HEK293 (cell line): ENCODE results near the gene HSBP1.

Experiments used
- CTCF ChIA-PET: fragments of 350-600 bp; formaldehyde crosslinking; extraction: SDS; loops from one replicate; lab custom pipeline; 2021; ENCODE audit warnings: antibody characterized with exemption; lab: Yijun Ruan, JAX
- POLR2A ChIA-PET: fragments of 300-600 bp; formaldehyde crosslinking; extraction: SDS; loops from one replicate; lab custom pipeline; 2020; ENCODE audit warnings: antibody characterized with exemption, inconsistent platforms; lab: Yijun Ruan, JAX
- H3K27ac ChIP-seq: fragments of 200-500 bp; sonication (Bioruptor generic); 2 replicates; pipeline ENCODE4 v1.5.1; 2014; ENCODE audit warnings: low read depth, low read length, control low read depth, inconsistent platforms; ENCODE audit errors: extremely low read depth
- H3K36me3 ChIP-seq, 2 experiments: fragments of 200-500 bp in 1 of 2; sonication (Bioruptor generic) in 1 of 2; 1 replicate in 1 of 2; 2 replicates in 1 of 2; pipeline ENCODE4 v1.5.1; 2014 to 2017; ENCODE audit warnings: inconsistent platforms in 2 of 2, low read length in 2 of 2; ENCODE audit not compliant: control insufficient read depth in 2 of 2, insufficient read depth in 1 of 2
- H3K4me1 ChIP-seq: fragments of 200-500 bp; sonication (Bioruptor generic); 2 replicates; pipeline ENCODE4 v1.5.1; 2014; ENCODE audit warnings: mild to moderate bottlenecking, low read length, inconsistent platforms; ENCODE audit not compliant: control insufficient read depth, insufficient read depth
- H3K4me3 ChIP-seq: 2 replicates; pipeline ENCODE4 v1.5.1; 2011; ENCODE audit warnings: low read depth, mild to moderate bottlenecking, control low read depth, low read length, moderate library complexity
- H3K9me3 ChIP-seq: fragments of 200-500 bp; sonication (Bioruptor generic); 2 replicates; pipeline ENCODE4 v1.5.1; 2014; ENCODE audit warnings: low read depth, low read length, inconsistent platforms; ENCODE audit not compliant: control insufficient read depth, insufficient read depth
- TCF7L2 ChIP-seq: IDR thresholded peaks from 2 replicates; pipeline ENCODE4 v1.6.1; 2011; ENCODE audit warnings: low read depth, mild to moderate bottlenecking, inconsistent platforms, low read length, moderate library complexity, borderline replicate concordance
- ZBTB20 ChIP-seq: fragments of 450-650 bp; formaldehyde crosslinking; IDR thresholded peaks from 2 replicates; pipeline ENCODE4 v1.5.1; 2016; ENCODE audit warnings: missing biosample characterization, missing genetic modification characterization
- ZFP3 ChIP-seq: fragments of 450-650 bp; formaldehyde crosslinking; IDR thresholded peaks from 2 replicates; pipeline ENCODE4 v1.5.1; 2016; ENCODE audit warnings: low read depth, missing biosample characterization, missing genetic modification characterization
- ZNF140 ChIP-seq: fragments of 450-650 bp; formaldehyde crosslinking; IDR thresholded peaks from 2 replicates; pipeline ENCODE4 v1.5.1; 2016; ENCODE audit warnings: missing biosample characterization, missing genetic modification characterization
- ZNF157 ChIP-seq: fragments of 450-650 bp; formaldehyde crosslinking; IDR thresholded peaks from 2 replicates; pipeline ENCODE4 v1.5.1; 2016; ENCODE audit warnings: missing biosample characterization, missing genetic modification characterization
- ZNF202 ChIP-seq: fragments of 450-650 bp; formaldehyde crosslinking; IDR thresholded peaks from 2 replicates; pipeline ENCODE4 v1.5.1; 2016; ENCODE audit warnings: missing biosample characterization, missing genetic modification characterization, borderline replicate concordance
- ZNF624 ChIP-seq: fragments of 450-650 bp; formaldehyde crosslinking; IDR thresholded peaks from 2 replicates; pipeline ENCODE4 v1.5.1; 2017; ENCODE audit warnings: missing biosample characterization, missing genetic modification characterization
- ZNF76 ChIP-seq: fragments of 450-650 bp; formaldehyde crosslinking; IDR thresholded peaks from 2 replicates; pipeline ENCODE4; 2016; ENCODE audit warnings: low read depth, missing biosample characterization, missing genetic modification characterization, borderline replicate concordance
- ZNF768 ChIP-seq: fragments of 450-650 bp; formaldehyde crosslinking; IDR thresholded peaks from 2 replicates; pipeline ENCODE4 v1.5.1; 2018; ENCODE audit warnings: missing biosample characterization, mild to moderate bottlenecking, missing genetic modification characterization
- ZNF776 ChIP-seq: fragments of 450-650 bp; formaldehyde crosslinking; IDR thresholded peaks from 2 replicates; pipeline ENCODE4 v1.5.0; 2017; ENCODE audit warnings: missing biosample characterization, missing genetic modification characterization, borderline replicate concordance
- ZNF791 ChIP-seq: fragments of 450-650 bp; formaldehyde crosslinking; IDR thresholded peaks from 2 replicates; pipeline ENCODE4 v1.5.1; 2016; ENCODE audit warnings: missing biosample characterization, missing genetic modification characterization
- ZNF792 ChIP-seq: fragments of 450-650 bp; formaldehyde crosslinking; IDR thresholded peaks from 2 replicates; pipeline ENCODE4 v1.5.1; 2016; ENCODE audit warnings: missing biosample characterization, missing genetic modification characterization
- ZSCAN23 ChIP-seq: fragments of 450-650 bp; formaldehyde crosslinking; IDR thresholded peaks from 2 replicates; pipeline ENCODE4 v1.5.1; 2016; ENCODE audit warnings: missing biosample characterization, missing genetic modification characterization
- TF ChIP-seq, protein P1 (sequence below): fragments of 450-650 bp; IDR thresholded peaks from 2 replicates; pipeline ENCODE4 v1.5.1; 2018; ENCODE audit warnings: missing biosample characterization, missing genetic modification characterization
- TF ChIP-seq, protein P2 (sequence below): fragments of 450-650 bp; formaldehyde crosslinking; IDR thresholded peaks from 2 replicates; pipeline ENCODE4 v1.5.1; 2016; ENCODE audit warnings: missing biosample characterization, missing genetic modification characterization
- TF ChIP-seq, protein P3 (sequence below): fragments of 450-650 bp; formaldehyde crosslinking; IDR thresholded peaks from 2 replicates; pipeline ENCODE4 v1.5.1; 2016; ENCODE audit warnings: missing biosample characterization, missing genetic modification characterization
- TF ChIP-seq, protein P4 (sequence below): fragments of 450-650 bp; formaldehyde crosslinking; IDR thresholded peaks from 2 replicates; pipeline ENCODE4 v1.5.1; 2016; ENCODE audit warnings: missing biosample characterization, missing genetic modification characterization
- TF ChIP-seq, protein P5 (sequence below): fragments of 450-650 bp; formaldehyde crosslinking; IDR thresholded peaks from 2 replicates; pipeline ENCODE4 v1.5.1; 2016; ENCODE audit warnings: missing biosample characterization, missing genetic modification characterization, borderline replicate concordance
- TF ChIP-seq, protein P6 (sequence below): fragments of 450-650 bp; formaldehyde crosslinking; IDR thresholded peaks from 2 replicates; pipeline ENCODE4 v1.5.1; 2017; ENCODE audit warnings: missing biosample characterization, mild to moderate bottlenecking, missing genetic modification characterization, moderate library complexity

HSBP1 gene

DNA sequence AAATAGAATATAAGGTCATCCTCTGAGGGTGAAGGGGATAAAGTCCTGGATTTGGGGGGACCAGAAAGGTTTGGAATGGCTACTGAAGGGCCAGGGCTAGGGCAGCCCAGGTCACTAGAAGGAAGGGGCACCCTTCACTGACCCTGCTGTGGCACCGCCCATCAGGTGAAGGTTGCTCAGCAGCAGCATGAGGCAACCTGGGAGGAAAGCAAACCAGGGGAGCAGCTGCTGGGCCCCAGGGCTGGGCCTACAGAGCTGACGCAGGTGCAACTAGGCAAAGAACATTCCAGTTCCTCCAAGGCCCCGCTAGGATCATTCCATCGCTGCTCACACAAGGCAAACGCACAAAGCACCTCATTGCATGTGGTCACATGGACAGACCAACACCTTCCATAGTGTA, 3.4 kb upstream of the HSBP1 start:
- H3K27ac ChIP-seq: no peak overlapping the region
- H3K36me3 ChIP-seq: no peaks in the 10 kb centered on the region
- H3K4me1 ChIP-seq: no peaks in the 10 kb centered on the region
- H3K4me3 ChIP-seq: no peak overlapping the region
- ChIA-PET POLR2A (no interaction called here), CTCF (interaction anchor here (0.6 to 0.7 kb wide), 2 partner anchors 17 to 361 kb away, joined by 3 read pairs; no protein-coding TSS in a partner anchor)
- TF ChIP-seq ZNF76 (tag by site-specific recombination): no peak
- TF ChIP-seq ZBTB20: no peak
- TF ChIP-seq ZFP3 (tag by site-specific recombination): no peak
- no peak for TF ChIP-seq ZNF140 (tag by site-specific recombination)
- no peak for TF ChIP-seq ZNF776
- TF ChIP-seq ZNF768: no peak
- TF ChIP-seq ZNF792 (tag by site-specific recombination): no peak
- TF ChIP-seq ZNF624 (tag by site-specific recombination): no peak
- TF ChIP-seq, protein P1, sequence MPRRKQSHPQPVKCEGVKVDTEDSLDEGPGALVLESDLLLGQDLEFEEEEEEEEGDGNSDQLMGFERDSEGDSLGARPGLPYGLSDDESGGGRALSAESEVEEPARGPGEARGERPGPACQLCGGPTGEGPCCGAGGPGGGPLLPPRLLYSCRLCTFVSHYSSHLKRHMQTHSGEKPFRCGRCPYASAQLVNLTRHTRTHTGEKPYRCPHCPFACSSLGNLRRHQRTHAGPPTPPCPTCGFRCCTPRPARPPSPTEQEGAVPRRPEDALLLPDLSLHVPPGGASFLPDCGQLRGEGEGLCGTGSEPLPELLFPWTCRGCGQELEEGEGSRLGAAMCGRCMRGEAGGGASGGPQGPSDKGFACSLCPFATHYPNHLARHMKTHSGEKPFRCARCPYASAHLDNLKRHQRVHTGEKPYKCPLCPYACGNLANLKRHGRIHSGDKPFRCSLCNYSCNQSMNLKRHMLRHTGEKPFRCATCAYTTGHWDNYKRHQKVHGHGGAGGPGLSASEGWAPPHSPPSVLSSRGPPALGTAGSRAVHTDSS (tag by site-specific recombination): no peak
- TF ChIP-seq, protein P2, sequence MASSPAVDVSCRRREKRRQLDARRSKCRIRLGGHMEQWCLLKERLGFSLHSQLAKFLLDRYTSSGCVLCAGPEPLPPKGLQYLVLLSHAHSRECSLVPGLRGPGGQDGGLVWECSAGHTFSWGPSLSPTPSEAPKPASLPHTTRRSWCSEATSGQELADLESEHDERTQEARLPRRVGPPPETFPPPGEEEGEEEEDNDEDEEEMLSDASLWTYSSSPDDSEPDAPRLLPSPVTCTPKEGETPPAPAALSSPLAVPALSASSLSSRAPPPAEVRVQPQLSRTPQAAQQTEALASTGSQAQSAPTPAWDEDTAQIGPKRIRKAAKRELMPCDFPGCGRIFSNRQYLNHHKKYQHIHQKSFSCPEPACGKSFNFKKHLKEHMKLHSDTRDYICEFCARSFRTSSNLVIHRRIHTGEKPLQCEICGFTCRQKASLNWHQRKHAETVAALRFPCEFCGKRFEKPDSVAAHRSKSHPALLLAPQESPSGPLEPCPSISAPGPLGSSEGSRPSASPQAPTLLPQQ (tag by site-specific recombination): no peak
- no peak for TF ChIP-seq TCF7L2
- TF ChIP-seq, protein P3, sequence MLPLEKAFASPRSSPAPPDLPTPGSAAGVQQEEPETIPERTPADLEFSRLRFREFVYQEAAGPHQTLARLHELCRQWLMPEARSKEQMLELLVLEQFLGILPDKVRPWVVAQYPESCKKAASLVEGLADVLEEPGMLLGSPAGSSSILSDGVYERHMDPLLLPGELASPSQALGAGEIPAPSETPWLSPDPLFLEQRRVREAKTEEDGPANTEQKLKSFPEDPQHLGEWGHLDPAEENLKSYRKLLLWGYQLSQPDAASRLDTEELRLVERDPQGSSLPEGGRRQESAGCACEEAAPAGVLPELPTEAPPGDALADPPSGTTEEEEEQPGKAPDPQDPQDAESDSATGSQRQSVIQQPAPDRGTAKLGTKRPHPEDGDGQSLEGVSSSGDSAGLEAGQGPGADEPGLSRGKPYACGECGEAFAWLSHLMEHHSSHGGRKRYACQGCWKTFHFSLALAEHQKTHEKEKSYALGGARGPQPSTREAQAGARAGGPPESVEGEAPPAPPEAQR (tag by site-specific recombination): no peak
- no peak for TF ChIP-seq ZSCAN23 (tag by site-specific recombination)
- TF ChIP-seq, protein P4, sequence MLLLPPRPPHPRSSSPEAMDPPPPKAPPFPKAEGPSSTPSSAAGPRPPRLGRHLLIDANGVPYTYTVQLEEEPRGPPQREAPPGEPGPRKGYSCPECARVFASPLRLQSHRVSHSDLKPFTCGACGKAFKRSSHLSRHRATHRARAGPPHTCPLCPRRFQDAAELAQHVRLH (tag by site-specific recombination): no peak
- TF ChIP-seq, protein P5, sequence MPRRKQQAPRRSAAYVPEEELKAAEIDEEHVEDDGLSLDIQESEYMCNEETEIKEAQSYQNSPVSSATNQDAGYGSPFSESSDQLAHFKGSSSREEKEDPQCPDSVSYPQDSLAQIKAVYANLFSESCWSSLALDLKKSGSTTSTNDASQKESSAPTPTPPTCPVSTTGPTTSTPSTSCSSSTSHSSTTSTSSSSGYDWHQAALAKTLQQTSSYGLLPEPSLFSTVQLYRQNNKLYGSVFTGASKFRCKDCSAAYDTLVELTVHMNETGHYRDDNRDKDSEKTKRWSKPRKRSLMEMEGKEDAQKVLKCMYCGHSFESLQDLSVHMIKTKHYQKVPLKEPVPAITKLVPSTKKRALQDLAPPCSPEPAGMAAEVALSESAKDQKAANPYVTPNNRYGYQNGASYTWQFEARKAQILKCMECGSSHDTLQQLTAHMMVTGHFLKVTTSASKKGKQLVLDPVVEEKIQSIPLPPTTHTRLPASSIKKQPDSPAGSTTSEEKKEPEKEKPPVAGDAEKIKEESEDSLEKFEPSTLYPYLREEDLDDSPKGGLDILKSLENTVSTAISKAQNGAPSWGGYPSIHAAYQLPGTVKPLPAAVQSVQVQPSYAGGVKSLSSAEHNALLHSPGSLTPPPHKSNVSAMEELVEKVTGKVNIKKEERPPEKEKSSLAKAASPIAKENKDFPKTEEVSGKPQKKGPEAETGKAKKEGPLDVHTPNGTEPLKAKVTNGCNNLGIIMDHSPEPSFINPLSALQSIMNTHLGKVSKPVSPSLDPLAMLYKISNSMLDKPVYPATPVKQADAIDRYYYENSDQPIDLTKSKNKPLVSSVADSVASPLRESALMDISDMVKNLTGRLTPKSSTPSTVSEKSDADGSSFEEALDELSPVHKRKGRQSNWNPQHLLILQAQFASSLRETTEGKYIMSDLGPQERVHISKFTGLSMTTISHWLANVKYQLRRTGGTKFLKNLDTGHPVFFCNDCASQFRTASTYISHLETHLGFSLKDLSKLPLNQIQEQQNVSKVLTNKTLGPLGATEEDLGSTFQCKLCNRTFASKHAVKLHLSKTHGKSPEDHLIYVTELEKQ (tag by site-specific recombination): no peak
- no peak for TF ChIP-seq ZNF157 (tag by site-specific recombination)
- TF ChIP-seq ZNF202 (tag by site-specific recombination): no peak
- no peak for TF ChIP-seq ZNF791
- TF ChIP-seq, protein P6, sequence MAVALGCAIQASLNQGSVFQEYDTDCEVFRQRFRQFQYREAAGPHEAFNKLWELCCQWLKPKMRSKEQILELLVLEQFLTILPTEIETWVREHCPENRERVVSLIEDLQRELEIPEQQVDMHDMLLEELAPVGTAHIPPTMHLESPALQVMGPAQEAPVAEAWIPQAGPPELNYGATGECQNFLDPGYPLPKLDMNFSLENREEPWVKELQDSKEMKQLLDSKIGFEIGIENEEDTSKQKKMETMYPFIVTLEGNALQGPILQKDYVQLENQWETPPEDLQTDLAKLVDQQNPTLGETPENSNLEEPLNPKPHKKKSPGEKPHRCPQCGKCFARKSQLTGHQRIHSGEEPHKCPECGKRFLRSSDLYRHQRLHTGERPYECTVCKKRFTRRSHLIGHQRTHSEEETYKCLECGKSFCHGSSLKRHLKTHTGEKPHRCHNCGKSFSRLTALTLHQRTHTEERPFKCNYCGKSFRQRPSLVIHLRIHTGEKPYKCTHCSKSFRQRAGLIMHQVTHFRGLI (tag by site-specific recombination): no peak
- H3K9me3 ChIP-seq: no peaks in the 10 kb centered on the region
